Measurements from ENCODE around the gene BAIAP2L2. TPM values are rescaled to one million over a fixed set of nuclear protein-coding genes. Genes with fewer than 3 reads are reported as not detected.

The BAIAP2L2 gene
- polyA plus RNA-seq, 1 experiment: 1.3 TPM

DNA sequence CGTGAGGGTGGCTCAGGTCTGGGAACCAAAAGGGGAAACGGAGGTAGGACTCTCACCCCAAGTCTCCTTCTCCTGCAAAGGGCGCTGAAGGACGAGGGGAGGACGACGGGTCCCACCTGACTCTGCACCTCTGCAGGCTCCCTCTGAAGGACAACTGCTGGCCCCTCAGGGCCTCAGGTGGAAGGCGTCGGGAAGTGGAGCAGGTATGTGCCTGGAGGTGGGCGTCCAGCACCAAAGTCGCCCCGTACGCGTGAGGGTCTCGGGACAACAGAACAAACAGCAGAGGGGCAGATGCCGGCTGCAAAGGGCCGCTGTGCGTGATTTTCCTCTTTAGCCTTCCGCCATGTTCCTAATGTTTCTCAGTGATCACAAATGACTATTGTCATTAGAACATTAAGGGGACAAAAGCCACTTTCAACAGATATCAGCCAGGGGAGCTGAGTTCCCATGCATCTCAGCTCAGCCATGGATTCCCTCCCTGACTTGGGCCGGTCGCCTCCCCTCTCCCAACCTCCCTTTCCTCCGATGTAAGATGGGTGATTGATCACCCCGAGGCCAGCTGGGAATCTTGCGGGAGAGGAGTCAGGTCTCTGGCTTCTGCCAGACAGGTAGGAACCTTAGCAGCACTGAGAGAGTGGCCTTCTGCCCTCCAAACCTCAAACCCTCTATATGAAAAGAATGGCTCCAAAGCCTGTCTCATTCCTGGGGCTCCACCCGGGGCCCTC is 27.3 kb downstream of the BAIAP2L2 start:
- Histone ChIP-seq H3K4me3 (ENCODE audit: low read depth, low read length) (no peak overlapping the region), H3K27me3 (ENCODE audit: control insufficient read depth, insufficient read depth, low read length) (peaks cover 3% of the 10 kb centered on the region; the same call in 1 of the 2 replicates), H3K36me3 (ENCODE audit: control insufficient read depth, insufficient read depth, low read length) (no peaks in the 10 kb centered on the region)
- ChIA-PET POLR2A (no interaction called here), CTCF (interaction anchor here (2.0 kb wide), 1 partner anchor 15 kb away, joined by 6 read pairs; no protein-coding TSS in a partner anchor)
- TF ChIP-seq, protein P1, sequence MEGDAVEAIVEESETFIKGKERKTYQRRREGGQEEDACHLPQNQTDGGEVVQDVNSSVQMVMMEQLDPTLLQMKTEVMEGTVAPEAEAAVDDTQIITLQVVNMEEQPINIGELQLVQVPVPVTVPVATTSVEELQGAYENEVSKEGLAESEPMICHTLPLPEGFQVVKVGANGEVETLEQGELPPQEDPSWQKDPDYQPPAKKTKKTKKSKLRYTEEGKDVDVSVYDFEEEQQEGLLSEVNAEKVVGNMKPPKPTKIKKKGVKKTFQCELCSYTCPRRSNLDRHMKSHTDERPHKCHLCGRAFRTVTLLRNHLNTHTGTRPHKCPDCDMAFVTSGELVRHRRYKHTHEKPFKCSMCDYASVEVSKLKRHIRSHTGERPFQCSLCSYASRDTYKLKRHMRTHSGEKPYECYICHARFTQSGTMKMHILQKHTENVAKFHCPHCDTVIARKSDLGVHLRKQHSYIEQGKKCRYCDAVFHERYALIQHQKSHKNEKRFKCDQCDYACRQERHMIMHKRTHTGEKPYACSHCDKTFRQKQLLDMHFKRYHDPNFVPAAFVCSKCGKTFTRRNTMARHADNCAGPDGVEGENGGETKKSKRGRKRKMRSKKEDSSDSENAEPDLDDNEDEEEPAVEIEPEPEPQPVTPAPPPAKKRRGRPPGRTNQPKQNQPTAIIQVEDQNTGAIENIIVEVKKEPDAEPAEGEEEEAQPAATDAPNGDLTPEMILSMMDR (IDR thresholded peaks at IDR 0.05; ENCODE audit: insufficient read depth, low read depth, low read length): no peak
- DNase-seq (ENCODE audit: low read depth): no peak

DNA sequence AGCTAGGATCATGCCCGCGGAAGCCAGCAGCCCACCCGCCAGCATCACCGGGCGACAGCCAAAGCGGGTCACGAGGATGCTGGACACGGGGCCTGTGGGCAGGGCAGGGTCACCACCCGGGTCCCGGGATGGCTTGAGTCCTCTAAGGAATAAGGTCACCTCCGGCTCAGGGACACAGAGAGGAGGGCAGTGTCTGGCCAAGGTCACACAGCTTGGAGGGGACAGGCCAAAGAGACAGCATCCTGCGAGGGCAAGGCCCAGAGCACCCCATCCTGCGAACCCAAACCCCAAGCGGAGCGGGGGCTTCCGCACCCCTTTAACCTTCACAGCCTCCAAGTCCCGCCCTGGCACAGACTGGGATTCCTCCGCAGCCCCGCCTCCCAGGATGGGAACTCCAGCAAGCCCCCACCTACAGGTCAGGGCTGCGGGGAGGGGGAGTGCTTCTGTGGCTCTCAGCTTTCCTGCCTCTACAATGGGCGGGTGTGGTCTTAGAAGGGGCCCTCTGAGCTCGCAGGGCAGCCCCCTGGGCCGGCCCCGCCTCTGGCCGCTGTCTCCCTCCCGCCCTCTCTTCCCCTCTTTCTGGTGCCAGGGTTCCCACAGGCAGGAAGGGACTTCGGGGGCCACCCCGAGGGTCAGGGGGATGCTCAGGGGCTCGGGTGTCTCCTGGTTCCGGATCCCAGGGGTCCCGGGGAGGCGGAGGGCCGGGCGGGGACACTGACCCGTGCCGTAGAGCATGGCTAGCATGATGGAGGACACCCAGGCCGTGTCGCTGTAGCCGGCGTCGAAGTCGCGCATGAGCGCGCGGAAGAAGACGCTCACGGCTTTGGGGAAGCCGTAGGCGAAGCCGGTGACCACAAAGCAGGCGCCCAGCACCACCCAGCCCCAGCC is 28.3 kb downstream of the BAIAP2L2 start:
- Histone ChIP-seq H3K4me3 (ENCODE audit: low read depth, low read length) (no peak overlapping the region; the same call in 1 of the 2 replicates), H3K27me3 (ENCODE audit: control insufficient read depth, insufficient read depth, low read length) (peaks cover 3% of the 10 kb centered on the region; the same call in 1 of the 2 replicates), H3K36me3 (ENCODE audit: control insufficient read depth, insufficient read depth, low read length) (no peaks in the 10 kb centered on the region)
- TF ChIP-seq, protein P1 (IDR thresholded peaks at IDR 0.05; ENCODE audit: insufficient read depth, low read depth, low read length): no peak
- POLR2A ChIA-PET: no interaction called here
- no peak for DNase-seq (ENCODE audit: low read depth)
- CTCF ChIA-PET: interaction anchor here (2.0 kb wide), 1 partner anchor 16 kb away, joined by 6 read pairs; no protein-coding TSS in a partner anchor

DNA sequence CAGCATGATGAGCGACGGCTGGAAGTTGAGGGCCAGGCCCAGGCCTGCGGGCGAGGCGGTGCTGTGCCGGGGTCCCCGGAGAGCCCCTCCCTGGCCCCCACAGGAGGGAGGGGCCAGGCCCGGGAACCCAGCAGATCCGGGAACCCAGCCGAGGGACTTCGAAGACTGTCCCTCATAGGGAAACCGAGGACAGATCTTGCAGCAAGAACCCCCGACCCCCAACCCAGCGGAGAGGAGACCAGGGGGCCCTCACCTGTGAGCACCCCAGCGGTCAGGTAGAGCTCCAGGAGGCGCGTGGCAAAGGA is 28.9 kb downstream of the BAIAP2L2 start:
- H3K27me3 ChIP-seq (ENCODE audit: control insufficient read depth, insufficient read depth, low read length): peaks cover 3% of the 10 kb centered on the region; the same call in 1 of the 2 replicates
- TF ChIP-seq, protein P1 (IDR thresholded peaks at IDR 0.05; ENCODE audit: insufficient read depth, low read depth, low read length): no peak
- no peaks in the 10 kb centered on the region for H3K36me3 ChIP-seq (ENCODE audit: control insufficient read depth, insufficient read depth, low read length)
- CTCF ChIA-PET: no interaction called here
- peak overlapping the region; percentile 13 for H3K4me3 ChIP-seq (ENCODE audit: low read depth, low read length)
- POLR2A ChIA-PET: no interaction called here
- no peak for DNase-seq (ENCODE audit: low read depth)

DNA sequence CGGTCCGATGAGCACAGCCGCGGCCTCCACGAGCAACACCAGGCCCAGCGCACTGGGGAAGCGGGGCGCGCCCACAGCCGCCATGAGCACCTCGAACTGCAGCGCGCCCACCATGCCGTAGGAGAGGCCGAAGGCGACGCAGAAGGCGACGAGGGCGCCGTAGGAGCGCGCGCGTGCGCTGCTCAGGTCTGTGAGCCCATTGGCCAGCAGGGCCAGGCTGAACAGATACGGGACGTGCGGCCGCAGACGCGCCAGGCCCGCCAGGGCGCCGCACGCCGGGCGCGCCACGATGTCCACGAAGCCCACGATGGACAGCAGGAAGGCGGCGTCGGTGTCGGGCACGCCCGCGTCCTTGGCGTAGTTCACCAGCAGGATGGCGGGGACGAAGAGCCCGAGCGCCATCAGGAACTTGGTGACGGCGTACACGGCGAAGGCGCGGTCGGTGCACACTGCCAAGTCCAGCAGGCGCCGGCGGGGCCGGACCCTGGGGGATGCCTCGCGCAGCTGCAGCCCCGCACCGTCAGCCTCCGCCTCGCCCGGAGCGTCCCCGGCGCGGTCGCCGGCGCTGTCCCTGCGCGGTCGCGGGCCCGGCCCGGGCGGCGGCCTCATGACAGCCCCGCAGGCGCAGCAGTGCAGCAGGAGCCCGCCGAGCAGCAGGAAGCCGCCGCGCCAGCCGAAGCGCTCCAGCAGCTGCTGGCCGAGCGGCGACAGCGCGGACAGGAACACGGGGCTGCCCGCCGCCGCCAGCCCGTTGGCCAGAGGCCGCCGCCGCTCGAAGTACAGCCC is 29.4 kb downstream of the BAIAP2L2 start:
- CTCF ChIA-PET: no interaction called here
- H3K36me3 ChIP-seq (ENCODE audit: control insufficient read depth, insufficient read depth, low read length): no peaks in the 10 kb centered on the region
- POLR2A ChIA-PET: no interaction called here
- H3K4me3 ChIP-seq (ENCODE audit: low read depth, low read length): peak overlapping the region; percentile 13
- no peak for DNase-seq (ENCODE audit: low read depth)
- H3K27me3 ChIP-seq (ENCODE audit: control insufficient read depth, insufficient read depth, low read length): peaks cover 3% of the 10 kb centered on the region; the same call in 1 of the 2 replicates
- TF ChIP-seq, protein P1 (IDR thresholded peaks at IDR 0.05; ENCODE audit: insufficient read depth, low read depth, low read length): no peak

Measured in BJ (cell line).